Caki2 (cell line): ENCODE measurements around the gene HIPK1. TPM values are rescaled to one million over a fixed set of nuclear protein-coding genes. Genes with fewer than 3 reads are reported as not detected.
A peak's percentile ranks its signal among the peaks of the same experiment; 100 is the strongest.

Source experiments
- DNase-seq: peaks from one replicate; pipeline ENCODE4 v3.0.0-alpha.2; 2015; ENCODE audit warnings: low read depth
- in situ Hi-C: cut with HindIII; loops from 2 replicates; pipeline ENCODE4 v1.10.0; 2016; ENCODE audit warnings: low sequenced_read_pairs, low pct_unique_long_range_greater_than_20kb, mixed read lengths
- total RNA-seq: library from RNA; depleted of rRNA; stranded (reverse); fragments of >200 nt; shearing (Covaris generic); gene quantifications from 2 replicates; pipeline ENCODE4 v1.2.3, GENCODE V29; 2014; ENCODE audit warnings: low replicate concordance

The HIPK1 gene
- total RNA-seq, 1 experiment from 2014 or later, result 10.0 TPM

DNA sequence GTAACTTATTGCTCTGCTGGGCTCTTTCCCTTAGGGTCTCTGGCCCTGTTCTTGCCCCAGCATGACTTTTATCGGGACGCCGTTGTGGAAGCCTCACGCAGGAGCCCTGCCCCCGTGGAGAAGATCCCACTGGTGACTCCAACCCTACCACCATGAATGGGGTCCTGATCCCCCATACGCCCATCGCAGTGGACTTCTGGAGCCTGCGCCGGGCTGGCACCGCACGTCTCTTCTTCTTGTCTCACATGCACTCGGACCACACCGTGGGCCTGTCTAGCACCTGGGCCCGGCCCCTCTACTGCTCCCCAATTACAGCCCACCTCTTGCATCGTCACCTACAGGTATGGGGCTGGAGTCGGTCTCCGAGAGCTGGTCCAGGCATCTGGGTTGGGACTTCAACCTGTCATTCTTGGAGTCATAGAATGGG is 23.7 kb upstream of the HIPK1 start:
- in situ Hi-C loops, result no loop called here
- DNase-seq, result no peak

DNA sequence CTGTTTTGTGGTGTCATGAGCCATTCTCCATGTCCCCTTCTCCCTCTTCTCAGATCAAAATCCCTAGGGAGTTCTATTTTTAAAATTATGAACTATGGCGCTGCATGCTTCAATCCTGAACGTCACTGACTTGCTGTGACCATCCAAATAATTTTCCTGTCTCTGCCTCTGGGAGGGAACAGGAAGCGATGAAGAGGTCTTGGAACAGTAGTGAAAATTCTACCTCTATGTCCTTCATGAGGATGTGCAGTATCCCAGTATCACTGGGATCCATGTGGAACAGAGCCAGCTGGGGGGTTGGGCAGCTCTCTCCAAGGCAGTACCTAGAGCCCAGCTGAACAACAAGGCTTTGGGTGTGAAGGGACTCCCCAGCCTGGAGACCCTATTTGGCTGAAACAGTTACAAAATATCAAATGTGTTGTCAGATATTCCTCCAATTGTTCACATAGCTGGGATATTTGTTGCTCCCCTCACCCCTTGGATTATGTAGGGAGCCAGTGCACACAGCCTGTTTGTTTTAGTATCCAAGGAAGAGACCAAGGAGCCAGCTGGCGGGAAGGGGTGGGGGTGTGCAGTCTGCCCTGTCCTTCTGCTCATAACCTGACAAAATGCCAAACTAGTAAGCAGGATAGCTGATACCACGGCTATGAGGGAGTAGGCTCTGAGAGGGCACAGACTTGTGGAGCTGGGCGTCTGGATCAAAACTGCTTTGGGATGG is 16.4 kb upstream of the HIPK1 start:
- in situ Hi-C loops, result no loop called here
- DNase-seq, result no peak

DNA sequence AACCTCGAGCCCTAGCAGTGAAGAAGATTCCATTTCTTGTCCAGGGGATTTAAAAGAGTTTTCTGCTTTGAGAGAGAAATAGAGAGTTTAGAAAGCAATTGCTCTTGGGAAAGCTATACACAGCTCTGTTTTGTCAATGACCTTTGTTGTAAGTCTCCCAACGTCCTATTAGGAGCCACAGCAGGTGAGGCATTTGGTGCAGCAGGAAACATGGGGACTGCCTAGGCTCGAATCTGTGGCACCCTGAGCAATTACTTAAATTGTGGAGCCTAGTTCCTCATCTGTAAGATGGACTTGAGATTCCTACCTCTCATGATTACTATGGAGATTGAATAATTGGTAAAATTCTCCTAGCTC is 15.8 kb upstream of the HIPK1 start:
- DNase-seq, result no peak
- in situ Hi-C loops, result no loop called here

DNA sequence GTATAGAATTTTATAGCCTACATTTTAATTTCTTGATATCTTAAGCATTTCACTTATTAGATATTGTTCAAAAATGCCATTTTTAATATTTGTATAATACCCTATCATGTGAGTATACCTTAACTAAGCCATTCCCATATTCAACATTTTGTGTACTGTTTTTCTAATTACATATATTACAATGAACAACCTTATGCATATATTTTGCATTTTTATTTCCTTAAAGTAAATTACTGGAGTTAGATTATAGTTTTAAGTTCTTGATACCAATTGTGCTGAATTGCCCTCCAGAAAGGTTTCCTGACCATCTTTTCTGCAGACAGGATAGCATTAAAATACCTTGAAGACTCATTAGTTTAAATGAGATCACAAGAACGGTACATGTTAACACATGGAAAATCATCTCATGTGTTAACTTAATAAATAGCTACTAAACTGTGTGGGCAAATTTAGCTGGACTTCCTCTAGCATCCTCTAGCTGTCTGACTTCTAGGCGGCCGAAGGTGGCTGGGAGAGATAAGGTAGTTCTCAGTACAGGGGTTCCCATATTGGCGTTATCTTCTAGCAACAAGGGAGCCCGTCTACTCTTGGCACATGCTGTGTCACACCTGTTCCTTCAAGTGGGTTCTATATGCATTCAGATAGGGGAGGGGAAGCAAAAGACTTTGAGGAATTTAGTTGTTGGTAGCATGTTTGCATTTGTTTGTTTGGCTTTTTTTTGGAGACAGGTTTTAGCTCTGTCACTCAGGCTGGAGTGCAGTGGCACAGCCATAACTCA is 15.0 kb upstream of the HIPK1 start:
- in situ Hi-C loops, result no loop called here
- DNase-seq, result no peak

DNA sequence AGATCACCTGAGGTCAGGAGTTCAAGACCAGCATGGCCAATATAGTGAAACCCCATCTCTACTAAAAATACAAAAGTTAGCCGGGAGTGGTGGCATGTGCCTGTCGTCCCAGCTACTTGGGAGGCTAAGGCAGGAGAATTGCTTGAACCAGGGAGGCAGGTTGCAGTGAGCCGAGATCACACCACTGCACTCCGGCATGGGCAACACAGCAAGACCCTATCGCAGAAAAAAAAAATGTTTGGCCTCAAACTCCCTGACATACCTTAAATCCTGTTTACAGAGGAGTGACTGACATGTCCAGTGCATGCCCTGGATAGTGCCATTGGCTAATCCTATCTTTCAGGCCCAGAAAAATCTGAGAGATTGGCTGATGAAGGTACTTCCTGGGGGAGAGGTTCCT is 12.2 kb upstream of the HIPK1 start:
- no peak for DNase-seq
- in situ Hi-C loops, result no loop called here

DNA sequence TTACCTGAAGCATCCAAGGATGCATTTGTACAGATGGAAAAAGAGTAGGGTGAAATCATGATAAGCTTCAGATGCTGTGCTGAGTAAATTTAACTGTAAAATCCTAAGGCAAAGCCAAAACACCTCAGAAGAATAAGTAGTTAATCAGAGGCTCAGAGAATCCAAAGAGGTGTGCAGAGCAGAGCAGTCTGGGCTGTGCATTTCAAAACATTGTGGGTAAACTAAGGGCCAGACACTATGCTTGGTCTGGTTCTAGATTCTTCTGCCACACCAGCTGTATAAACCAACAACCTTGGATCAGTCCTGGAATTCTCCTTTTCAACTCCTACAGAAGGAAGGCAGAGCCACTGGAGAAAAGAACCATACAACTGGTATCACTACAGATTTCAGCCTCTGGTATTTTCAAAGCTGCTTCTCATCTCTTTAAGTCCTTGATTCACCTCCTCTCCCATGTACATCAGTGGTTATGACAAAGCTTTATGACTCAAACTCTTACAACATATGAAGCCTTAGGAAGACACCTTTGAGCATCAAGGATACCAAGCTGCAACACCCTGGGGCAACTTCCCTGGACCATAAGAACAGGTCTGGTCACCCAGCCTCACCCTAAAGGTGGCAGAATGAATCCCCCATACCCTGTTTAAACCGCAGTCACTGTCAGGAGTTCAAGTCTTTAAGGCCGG is 11.6 kb upstream of the HIPK1 start:
- in situ Hi-C loops, result no loop called here
- DNase-seq, result no peak

DNA sequence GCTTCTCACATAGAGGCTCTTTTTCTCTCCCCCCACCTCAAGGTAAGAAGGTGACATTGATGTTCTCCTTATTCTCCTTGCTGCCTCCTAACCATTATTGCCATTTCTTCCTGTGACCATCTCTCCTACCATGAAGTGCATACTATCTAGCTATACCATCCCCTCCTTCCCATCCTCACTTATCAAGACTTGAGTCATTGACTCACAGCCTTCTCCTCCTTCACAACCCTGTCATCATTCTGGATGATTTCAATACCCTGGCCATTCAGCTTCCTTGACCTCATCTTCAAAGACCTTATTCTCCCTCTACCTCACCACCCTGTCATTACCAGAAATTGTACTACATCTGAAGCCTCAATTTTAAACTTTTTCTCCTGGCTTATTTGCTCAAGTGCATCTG is 10.9 kb upstream of the HIPK1 start:
- DNase-seq, result no peak
- in situ Hi-C loops, result no loop called here

DNA sequence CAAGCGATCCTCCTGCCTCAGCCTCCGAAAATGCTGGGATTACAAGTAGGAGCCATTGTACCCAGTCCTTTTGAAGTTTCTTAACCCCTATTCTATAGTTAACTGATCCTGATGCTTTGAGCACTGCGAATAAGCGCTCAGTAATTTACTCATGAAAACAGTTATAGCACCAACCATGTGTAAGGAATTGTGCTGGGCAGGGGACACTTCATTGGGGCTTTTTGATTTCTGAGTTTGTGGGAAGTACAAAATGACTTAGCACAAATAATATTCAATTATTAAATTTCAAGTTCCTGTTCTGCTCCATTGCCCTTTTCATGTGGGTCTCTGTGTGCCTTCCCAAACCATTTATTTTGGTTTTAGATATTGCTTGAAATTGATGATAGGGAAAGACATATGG is 6.2 kb upstream of the HIPK1 start:
- in situ Hi-C loops, result no loop called here

DNA sequence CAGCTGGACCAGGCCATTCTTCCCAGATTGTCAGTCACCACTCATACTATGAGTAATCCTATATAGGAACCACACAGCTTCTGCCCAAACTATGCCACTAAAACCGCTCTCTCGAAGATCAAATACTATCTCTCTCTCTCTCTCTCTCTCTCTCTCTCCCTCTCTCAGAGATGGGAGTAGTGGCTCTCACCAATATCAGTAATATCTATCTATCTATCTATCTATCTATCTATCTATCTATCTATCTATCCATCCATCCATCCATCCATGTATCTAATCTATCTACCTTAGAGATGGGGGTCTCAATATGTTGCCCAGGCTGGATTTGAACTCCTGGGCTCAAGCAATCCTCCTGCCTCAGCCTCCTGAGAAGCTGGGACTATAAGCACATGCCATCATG is 4.7 kb upstream of the HIPK1 start:
- no peak for DNase-seq
- in situ Hi-C loops, result no loop called here

More for the DNA sequence above, 6.2 kb upstream of the HIPK1 start:
- DNase-seq, result no peak

DNA sequence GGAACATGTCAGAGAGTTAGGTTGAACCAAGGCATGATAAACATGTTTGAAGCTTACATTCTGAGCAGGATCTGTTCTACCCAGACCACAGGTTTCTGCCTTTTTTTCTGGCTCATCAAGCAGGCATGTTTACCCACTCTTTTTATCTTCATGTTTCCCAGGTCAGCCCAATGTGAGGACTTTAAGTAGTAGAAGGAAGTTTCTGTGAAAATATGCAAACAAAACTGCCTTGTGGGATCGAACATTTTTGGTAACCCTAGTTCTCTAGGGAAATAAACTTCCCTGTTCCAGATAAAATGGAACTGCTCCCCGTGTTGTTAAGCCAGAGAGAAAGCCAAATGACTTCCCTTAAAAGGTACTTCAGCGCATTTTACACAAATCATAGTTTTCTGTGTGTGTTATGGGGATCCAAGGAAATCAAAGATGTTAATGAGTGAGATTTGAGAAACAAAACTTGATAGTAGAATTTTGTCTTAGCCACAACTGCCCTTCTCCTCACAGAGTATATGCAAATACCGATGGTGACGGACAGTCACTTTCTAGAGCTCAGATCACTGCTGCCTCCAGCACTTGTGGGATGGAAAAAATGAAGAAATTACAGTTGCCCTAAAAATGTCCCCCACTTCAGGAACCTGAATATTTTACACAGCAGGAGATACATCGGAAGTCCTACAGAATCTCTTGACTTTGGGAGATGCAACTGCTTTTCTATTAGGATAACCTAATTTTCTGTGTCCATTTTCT is 765 bp upstream of the HIPK1 start:
- DNase-seq, result peak; percentile 14
- in situ Hi-C loops, result no loop called here

DNA sequence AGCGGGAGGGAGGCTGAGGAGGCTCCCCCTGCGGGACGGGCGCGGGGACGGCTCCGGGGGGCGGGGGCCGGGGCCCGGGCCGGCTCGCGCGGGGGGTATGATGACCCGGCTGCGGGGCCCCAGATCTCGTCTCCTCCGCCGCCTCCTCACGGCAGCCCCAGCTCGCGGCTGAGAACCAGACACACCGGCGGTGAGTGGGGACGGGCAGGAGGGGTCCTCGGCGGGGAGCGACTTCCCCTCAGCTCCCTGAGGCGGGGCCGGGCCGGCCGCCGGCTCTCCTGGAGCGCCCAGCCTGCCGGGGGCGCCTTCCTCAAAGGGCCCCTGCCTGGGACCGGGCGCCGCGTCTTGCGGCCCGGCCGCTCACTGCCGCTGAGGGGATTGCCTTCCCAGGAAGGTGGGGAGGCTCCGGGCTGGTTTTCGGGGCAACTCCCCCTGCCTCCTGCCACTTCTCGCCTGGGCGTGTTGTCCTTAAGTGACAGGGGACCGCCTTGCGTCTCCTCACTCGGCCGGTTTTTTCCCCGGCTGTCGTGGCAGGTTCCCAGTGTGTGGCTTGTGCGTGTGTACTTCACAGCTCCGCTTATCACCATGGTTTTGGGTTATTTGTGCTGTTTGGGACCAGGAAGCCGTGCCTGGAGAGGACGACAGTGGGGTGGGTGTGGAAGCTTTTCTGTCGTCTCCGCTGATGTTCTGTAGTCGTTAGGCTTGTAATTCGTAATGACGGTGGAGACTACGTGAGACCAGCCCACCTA is 800 bp downstream of the HIPK1 start:
- in situ Hi-C loops, result no loop called here
- DNase-seq, result peak; percentile 46

DNA sequence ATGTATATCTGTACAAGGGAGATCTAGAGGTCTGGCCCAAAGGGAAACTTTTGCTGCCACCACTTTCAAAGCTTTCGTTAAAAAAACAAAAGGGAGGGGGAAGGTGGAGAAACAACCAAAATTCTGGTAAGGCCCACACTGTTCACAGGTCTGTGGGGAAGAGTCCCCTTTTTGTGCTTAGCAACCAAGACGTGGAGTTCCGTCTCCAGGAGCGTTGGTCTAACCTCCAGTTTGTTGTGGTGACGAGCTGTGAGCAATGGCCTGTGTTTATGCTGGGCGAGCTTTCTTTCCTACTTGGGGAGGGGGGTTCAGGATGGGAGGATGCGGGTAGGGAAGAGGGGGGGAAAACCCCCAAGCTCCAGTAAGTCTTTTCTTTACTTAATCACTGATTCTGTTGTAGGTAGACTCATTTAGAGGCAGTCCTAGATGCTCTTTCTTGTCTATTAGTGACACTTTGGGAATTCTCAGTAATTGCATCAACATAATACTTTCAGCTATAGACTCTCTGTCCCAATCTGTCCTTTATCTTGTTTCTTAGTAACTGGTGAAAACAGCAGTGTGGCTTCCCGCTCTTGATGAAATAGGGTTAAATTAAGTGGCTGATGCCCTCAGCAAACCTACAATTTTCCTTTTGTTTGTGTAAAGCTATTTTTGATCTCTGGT is 1.5 kb downstream of the HIPK1 start:
- in situ Hi-C loops, result no loop called here
- peak; percentile 58 for DNase-seq

DNA sequence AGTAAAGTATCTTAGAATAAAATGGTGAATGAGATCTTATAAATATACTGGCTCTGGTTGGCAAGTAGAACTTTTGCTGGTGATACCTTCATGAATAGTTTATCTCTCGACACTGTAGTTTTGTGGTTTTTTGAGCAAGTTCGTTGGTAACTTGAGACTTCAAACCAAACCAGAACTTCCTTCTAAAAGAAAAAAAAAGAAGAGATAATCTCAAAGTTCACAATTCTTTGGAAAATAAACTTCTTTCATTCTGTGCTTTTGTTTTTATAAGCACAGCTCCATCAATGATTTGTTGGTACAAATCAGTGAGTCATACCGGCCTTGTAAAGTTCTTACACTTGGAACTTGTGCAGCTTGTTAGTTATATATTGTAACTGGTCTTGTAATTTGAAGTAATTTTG is 2.3 kb downstream of the HIPK1 start:
- DNase-seq, result peak; percentile 59
- in situ Hi-C loops, result no loop called here

DNA sequence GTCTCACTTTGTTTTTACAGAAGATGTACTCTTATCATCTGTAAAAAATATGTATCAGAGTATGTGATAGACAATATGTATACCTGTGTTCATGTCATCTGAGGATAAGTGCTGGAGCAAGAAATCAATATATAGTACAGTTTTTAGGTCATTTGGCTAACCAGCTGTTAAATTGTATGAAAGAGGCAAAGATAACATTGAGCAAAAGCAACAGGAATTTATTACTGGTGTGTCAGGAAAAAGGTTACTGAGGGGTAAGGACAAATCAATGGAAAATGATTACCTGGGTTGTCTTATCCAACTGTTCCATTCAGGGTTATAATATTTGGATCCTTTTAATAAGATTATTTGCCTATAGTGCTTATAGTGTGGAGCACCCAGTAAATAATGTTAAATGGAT is 4.9 kb downstream of the HIPK1 start:
- in situ Hi-C loops, result no loop called here
- no peak for DNase-seq

DNA sequence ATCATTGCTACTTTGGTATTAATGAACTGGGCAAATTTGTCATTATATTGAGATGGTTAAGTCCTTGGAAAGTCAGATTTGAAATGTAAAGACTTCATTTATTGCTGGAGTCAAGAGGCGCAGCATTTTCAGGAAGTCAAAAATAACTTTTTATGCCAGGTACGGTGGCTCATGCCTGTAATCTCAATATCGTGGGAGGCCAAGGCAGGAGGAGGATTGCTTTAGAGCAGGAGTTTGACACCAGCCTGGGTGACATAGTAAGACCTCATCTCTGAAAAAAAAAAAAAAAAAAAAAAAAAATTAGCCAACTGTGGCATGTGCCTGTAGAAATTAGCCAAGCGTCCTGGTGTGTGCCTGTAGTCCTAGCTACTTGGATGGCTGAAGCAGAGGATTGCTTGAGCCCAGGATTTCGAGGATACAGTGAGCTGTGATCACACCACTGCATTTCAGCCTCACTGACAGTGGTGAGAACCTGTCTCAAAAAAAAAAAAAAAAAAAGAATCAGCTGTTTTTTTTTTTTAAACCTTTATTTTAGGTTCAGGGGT is 5.5 kb downstream of the HIPK1 start:
- no peak for DNase-seq
- in situ Hi-C loops, result no loop called here

DNA sequence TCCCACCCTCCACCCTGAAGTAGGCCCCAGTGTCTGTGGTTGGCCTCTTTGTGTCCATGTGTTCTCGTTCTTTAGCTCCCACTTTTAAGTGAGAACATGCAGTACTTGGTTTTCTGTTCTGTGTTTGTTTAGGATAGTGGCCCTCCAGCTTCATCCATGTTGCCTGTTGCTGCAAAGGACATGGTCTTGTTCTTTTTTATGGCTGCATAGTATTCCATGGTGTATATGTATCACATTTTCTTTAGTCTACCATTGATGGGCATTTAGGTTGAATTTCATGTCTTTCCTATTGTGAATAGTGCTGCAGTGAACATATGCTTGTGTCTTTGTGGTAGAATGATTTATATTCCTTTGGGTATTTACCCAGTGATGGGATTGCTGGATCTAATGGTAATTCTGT is 6.1 kb downstream of the HIPK1 start:
- no peak for DNase-seq
- in situ Hi-C loops, result no loop called here

DNA sequence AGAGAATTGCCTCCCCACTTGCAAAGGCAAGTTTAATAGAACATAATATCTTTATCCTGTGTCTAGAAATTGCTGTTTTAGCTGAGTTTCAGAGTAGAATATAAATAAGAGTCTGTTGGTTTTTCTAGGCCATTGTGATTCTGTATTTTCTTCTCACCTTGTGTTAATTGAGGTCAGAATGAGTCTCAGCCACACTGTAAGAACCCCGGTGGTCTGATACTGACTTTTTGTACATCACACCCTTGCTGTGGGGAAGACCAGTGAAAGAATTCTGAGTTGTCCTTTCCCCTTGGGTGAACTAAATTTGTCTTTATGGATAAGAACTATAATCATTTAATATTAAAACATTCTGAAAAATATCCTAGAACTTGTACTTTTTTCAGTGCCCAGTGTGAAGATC is 6.8 kb downstream of the HIPK1 start:
- no peak for DNase-seq
- in situ Hi-C loops, result no loop called here
